ENCODE measurements around the gene FAM120B.

FAM120B gene

DNA sequence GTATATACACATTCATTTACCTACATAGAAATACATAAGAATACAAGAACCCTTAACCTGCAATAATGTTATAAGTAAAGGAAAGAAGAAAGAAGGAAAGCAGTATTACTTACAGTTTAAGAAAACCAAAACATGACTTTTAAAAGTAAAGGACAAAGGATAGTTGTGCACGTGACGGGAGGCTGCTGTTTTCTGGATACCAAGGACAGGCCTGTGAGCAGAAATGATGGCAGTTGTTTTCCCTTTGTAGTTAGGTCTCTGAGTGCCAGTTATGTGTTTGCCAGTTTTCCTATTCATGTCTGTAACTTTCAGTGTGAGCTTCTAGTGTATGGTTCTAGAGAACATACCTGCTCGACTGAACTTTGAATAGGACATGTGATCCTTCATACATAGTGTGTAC lies 54.8 kb downstream of the FAM120B start:
- Histone ChIP-seq H3K36me3 (ENCODE audit: control insufficient read depth, insufficient read depth, low read length) (peaks cover 6% of the 10 kb centered on the region), H3K4me1 (ENCODE audit: control insufficient read depth, insufficient read depth, low read length) (peaks cover 11% of the 10 kb centered on the region), H3K4me3 (ENCODE audit: low read length) (no peak overlapping the region), H3K27me3 (ENCODE audit: control insufficient read depth, insufficient read depth, low read length) (no peaks in the 10 kb centered on the region), H3K9ac (ENCODE audit: low read length) (no peak overlapping the region), H3K9me3 (ENCODE audit: control insufficient read depth, low read length) (no peaks in the 10 kb centered on the region)

DNA sequence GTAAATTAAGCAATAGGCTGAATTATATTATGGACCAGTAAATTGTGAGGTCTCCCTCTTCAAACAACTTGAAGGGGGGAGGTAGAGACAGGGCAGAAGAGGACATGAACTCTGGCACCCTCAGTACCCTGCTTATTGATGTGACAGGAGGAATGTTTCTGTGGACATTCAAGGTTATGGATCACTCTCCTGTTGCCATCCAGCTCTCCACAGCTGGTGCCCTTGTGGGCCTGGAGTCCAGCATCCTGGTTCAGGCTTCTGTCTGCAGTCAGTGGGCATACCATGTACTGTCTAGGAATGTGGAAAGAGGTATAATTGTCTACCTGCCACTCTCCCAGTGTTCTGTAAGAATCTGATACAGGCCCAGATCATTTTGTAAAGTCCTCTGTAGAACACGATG lies 55.6 kb downstream of the FAM120B start:
- H3K36me3 ChIP-seq (ENCODE audit: control insufficient read depth, insufficient read depth, low read length), result peaks cover 6% of the 10 kb centered on the region
- no peak overlapping the region for H3K4me3 ChIP-seq (ENCODE audit: low read length)
- no peaks in the 10 kb centered on the region for H3K27me3 ChIP-seq (ENCODE audit: control insufficient read depth, insufficient read depth, low read length)
- H3K4me1 ChIP-seq (ENCODE audit: control insufficient read depth, insufficient read depth, low read length), result peaks cover 16% of the 10 kb centered on the region
- H3K9me3 ChIP-seq (ENCODE audit: control insufficient read depth, low read length), result no peaks in the 10 kb centered on the region
- no peak overlapping the region for H3K9ac ChIP-seq (ENCODE audit: low read length)

DNA sequence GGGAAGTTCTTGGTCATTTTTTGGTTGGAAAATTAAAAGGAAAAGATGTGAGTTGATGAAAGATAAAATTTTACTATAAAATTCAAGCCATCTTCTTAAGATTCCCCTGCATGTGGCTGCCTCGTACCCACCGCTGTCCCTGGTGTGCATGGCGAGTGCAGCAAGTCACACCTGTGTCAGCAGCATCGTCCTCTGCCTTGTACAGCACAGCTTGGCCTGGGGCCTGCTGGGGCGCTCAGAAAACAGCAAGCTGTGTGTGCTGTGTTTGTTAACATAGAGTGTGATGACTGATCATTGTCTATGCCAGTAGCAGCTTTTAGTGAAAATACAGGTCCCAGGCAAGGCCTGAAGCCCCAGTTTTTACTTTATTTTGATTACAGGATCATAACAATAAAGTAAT lies 56.7 kb downstream of the FAM120B start:
- no peak overlapping the region for H3K9ac ChIP-seq (ENCODE audit: low read length)
- H3K9me3 ChIP-seq (ENCODE audit: control insufficient read depth, low read length), result no peaks in the 10 kb centered on the region
- peaks cover 6% of the 10 kb centered on the region for H3K36me3 ChIP-seq (ENCODE audit: control insufficient read depth, insufficient read depth, low read length)
- no peaks in the 10 kb centered on the region for H3K27me3 ChIP-seq (ENCODE audit: control insufficient read depth, insufficient read depth, low read length)
- H3K4me1 ChIP-seq (ENCODE audit: control insufficient read depth, insufficient read depth, low read length), result peaks cover 16% of the 10 kb centered on the region
- no peak overlapping the region for H3K4me3 ChIP-seq (ENCODE audit: low read length)

DNA sequence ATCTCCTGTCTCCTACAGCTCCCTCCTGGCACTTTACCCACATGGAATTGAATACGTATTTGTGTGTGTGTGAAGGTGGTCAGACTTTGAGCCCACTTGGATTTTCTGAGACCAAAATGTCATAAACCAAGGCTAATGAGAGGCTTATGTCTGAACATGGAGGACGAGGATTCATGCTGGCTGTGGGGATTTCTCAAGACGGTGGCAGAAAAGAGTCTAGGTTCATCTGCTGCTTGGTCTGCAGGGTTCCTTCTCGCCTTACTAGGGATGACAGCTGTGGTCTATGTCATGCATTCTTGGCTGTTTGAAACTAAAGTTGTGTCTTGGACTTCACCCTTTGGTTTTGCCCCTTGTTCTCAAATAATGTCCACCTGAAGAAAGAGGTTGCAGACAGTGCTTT lies 58.6 kb downstream of the FAM120B start:
- H3K27me3 ChIP-seq (ENCODE audit: control insufficient read depth, insufficient read depth, low read length), result no peaks in the 10 kb centered on the region
- no peak overlapping the region for H3K4me3 ChIP-seq (ENCODE audit: low read length)
- H3K36me3 ChIP-seq (ENCODE audit: control insufficient read depth, insufficient read depth, low read length), result peaks cover 2% of the 10 kb centered on the region
- no peaks in the 10 kb centered on the region for H3K9me3 ChIP-seq (ENCODE audit: control insufficient read depth, low read length)
- H3K9ac ChIP-seq (ENCODE audit: low read length), result no peak overlapping the region
- H3K4me1 ChIP-seq (ENCODE audit: control insufficient read depth, insufficient read depth, low read length), result peaks cover 22% of the 10 kb centered on the region

DNA sequence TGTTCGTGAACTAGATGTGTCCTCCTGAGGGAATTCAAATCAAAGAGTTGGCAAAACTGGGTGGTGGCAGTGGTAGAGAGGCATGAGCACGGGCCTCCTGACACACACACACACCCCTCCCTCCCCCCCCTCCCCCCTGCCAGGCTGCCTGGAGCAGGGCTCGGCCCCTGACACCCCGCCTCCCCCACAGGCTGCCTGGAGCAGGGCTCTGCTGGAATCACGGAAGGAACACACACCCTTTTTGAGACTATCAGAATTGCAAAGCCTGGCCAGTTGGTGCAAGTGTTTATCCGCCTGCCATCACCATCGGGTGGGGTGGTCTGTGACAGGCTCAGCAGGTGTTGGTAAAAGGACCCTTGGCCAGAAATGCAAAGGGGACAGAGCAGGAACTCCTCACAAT lies 59.0 kb downstream of the FAM120B start:
- Histone ChIP-seq H3K4me1 (ENCODE audit: control insufficient read depth, insufficient read depth, low read length) (peaks cover 22% of the 10 kb centered on the region), H3K9me3 (ENCODE audit: control insufficient read depth, low read length) (no peaks in the 10 kb centered on the region), H3K36me3 (ENCODE audit: control insufficient read depth, insufficient read depth, low read length) (no peaks in the 10 kb centered on the region), H3K4me3 (ENCODE audit: low read length) (no peak overlapping the region), H3K27me3 (ENCODE audit: control insufficient read depth, insufficient read depth, low read length) (no peaks in the 10 kb centered on the region), H3K9ac (ENCODE audit: low read length) (no peak overlapping the region)

DNA sequence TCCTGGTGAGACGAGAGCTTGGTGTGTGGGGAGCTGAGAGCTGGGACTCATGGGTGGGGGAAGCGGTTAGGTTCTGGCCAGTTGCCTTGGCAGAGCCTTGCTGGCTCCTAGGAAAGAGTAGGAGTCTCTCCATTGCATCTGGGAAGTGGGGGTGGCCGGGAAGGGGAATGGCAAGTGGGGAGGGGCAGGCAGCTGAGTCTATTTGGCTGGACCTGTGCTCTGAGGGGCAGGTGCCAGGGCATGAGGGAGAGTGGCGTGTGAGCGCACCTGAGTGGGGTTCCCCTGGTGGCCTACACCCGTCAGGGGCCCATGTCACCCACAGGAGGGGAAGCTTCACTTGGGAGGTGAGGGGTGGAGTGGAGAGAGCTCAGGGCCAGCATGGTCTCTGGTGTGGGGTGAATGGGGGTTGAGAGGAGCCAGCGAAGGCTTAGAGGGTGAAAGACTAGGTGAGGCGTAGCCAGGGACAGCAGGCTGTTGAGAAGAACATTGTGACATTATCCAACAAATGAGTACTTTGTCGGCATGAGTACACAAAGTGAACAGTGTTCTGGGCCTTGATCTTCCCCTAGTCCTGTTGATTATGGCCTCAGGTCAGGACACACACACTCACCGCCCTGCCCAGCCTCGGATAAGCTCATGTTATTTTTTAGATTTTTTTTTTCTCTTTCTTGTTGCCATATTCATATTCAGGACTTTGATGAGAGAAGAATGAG lies 59.8 kb downstream of the FAM120B start:
- Histone ChIP-seq H3K9me3 (ENCODE audit: control insufficient read depth, low read length) (no peaks in the 10 kb centered on the region), H3K36me3 (ENCODE audit: control insufficient read depth, insufficient read depth, low read length) (no peaks in the 10 kb centered on the region), H3K9ac (ENCODE audit: low read length) (no peak overlapping the region), H3K27me3 (ENCODE audit: control insufficient read depth, insufficient read depth, low read length) (no peaks in the 10 kb centered on the region), H3K4me3 (ENCODE audit: low read length) (no peak overlapping the region), H3K4me1 (ENCODE audit: control insufficient read depth, insufficient read depth, low read length) (peaks cover 22% of the 10 kb centered on the region)

DNA sequence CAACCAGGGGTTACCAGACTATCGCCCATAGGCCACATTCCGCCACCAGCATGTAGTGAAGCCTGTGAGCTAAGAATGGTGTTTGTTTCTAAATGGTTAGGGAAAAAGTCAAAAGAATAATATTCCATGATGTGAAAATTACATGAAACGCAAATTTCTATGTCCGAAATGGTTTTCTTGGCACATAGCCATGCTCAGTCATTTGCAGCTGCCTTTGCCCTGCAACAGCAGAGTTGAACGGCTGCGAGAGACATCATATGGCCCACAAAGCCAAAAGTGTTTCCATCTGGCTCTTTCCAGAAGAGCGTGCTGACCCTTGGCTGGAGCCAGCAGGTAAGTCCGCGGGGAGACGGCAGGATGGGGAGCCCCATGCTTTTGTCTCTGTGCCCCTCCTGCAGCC lies 60.7 kb downstream of the FAM120B start:
- Histone ChIP-seq H3K36me3 (ENCODE audit: control insufficient read depth, insufficient read depth, low read length) (no peaks in the 10 kb centered on the region), H3K9ac (ENCODE audit: low read length) (no peak overlapping the region), H3K9me3 (ENCODE audit: control insufficient read depth, low read length) (no peaks in the 10 kb centered on the region), H3K4me3 (ENCODE audit: low read length) (no peak overlapping the region), H3K27me3 (ENCODE audit: control insufficient read depth, insufficient read depth, low read length) (no peaks in the 10 kb centered on the region), H3K4me1 (ENCODE audit: control insufficient read depth, insufficient read depth, low read length) (peaks cover 22% of the 10 kb centered on the region)

DNA sequence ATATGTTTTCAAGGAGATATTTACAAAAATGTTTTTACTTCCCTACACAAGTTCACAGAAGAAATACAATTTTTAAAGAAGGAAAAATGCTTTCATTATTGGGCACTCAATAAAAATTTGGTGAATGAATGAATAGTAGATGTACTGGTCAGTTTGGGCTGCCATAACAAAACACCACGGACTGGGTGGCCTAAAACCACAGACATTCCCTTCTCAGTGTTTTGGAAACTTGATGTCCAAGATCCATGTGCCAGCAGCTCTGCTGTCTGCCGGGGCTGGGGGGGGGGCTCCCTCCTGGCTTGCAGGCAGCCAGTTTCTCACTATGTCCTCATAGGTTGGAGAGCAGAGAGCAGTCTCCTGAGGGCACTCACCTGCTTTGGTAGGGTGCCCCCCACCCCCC lies 62.0 kb downstream of the FAM120B start:
- Histone ChIP-seq H3K9ac (ENCODE audit: low read length) (no peak overlapping the region), H3K27me3 (ENCODE audit: control insufficient read depth, insufficient read depth, low read length) (no peaks in the 10 kb centered on the region), H3K4me3 (ENCODE audit: low read length) (no peak overlapping the region), H3K9me3 (ENCODE audit: control insufficient read depth, low read length) (no peaks in the 10 kb centered on the region), H3K36me3 (ENCODE audit: control insufficient read depth, insufficient read depth, low read length) (no peaks in the 10 kb centered on the region), H3K4me1 (ENCODE audit: control insufficient read depth, insufficient read depth, low read length) (peaks cover 22% of the 10 kb centered on the region)

DNA sequence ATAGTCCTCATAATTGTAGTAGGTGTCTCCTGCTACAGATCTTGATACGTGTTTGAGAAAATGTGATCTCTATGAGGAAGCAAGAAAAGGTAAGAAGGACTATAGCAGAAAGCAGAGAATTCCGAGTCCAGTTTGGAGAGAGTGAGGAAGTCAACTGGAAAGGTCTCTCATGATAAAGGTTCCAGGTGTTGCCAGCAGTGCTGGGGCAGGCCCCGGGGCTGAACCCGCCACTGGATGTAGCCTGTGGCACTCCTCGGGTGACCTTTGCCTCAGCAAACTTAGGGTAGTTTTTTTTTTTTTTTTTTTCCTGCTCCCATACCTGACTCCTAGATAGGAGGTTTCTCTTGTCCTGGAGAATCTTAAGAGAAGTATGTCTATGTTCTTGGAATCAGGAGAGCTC lies 62.8 kb downstream of the FAM120B start:
- Histone ChIP-seq H3K9me3 (ENCODE audit: control insufficient read depth, low read length) (no peaks in the 10 kb centered on the region), H3K4me1 (ENCODE audit: control insufficient read depth, insufficient read depth, low read length) (peaks cover 22% of the 10 kb centered on the region), H3K36me3 (ENCODE audit: control insufficient read depth, insufficient read depth, low read length) (no peaks in the 10 kb centered on the region), H3K4me3 (ENCODE audit: low read length) (no peak overlapping the region), H3K9ac (ENCODE audit: low read length) (no peak overlapping the region), H3K27me3 (ENCODE audit: control insufficient read depth, insufficient read depth, low read length) (no peaks in the 10 kb centered on the region)

DNA sequence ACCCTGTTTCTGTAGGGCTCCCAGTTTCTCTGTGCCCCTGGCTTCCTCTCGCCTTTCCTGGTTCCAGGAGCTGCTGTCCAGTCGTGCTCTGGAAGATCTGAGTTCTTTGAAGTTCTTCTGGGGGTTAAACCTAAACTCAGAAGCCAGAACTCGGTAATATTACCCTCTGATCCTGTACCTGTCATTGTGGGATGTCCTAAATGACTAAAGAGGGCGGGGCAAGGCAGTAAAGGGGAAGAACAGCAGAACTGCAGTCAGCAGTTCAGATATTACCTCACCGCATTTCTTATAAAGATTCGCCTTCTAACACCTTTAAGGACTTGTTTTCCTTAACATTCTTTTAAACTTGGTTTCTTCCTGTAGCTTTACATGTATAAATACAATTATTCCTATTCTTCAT lies 63.9 kb downstream of the FAM120B start:
- Histone ChIP-seq H3K27me3 (ENCODE audit: control insufficient read depth, insufficient read depth, low read length) (no peaks in the 10 kb centered on the region), H3K4me1 (ENCODE audit: control insufficient read depth, insufficient read depth, low read length) (peaks cover 15% of the 10 kb centered on the region), H3K9me3 (ENCODE audit: control insufficient read depth, low read length) (no peaks in the 10 kb centered on the region), H3K9ac (ENCODE audit: low read length) (no peak overlapping the region), H3K36me3 (ENCODE audit: control insufficient read depth, insufficient read depth, low read length) (no peaks in the 10 kb centered on the region), H3K4me3 (ENCODE audit: low read length) (no peak overlapping the region)

DNA sequence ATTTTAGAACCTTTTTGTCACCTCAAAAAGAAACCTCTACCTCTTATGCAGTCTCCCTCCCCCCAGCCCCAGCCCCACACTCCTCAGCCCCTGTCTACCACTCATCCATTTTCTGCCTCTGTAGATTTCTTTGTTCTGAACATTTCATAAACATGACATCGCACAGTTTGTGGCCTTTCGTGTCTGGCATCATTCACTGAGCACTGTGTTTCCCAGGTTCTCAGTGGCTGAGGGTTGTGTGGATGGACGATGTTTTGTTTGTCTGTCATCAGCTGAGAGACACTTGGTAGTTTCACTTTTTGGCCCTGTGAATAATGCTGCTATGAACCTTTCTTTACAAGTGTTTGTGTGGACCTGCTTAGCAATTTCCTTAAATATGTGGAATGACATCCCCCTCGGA lies 64.5 kb downstream of the FAM120B start:
- Histone ChIP-seq H3K4me3 (ENCODE audit: low read length) (no peak overlapping the region), H3K36me3 (ENCODE audit: control insufficient read depth, insufficient read depth, low read length) (no peaks in the 10 kb centered on the region), H3K4me1 (ENCODE audit: control insufficient read depth, insufficient read depth, low read length) (peaks cover 20% of the 10 kb centered on the region), H3K9ac (ENCODE audit: low read length) (no peak overlapping the region), H3K27me3 (ENCODE audit: control insufficient read depth, insufficient read depth, low read length) (no peaks in the 10 kb centered on the region), H3K9me3 (ENCODE audit: control insufficient read depth, low read length) (no peaks in the 10 kb centered on the region)

DNA sequence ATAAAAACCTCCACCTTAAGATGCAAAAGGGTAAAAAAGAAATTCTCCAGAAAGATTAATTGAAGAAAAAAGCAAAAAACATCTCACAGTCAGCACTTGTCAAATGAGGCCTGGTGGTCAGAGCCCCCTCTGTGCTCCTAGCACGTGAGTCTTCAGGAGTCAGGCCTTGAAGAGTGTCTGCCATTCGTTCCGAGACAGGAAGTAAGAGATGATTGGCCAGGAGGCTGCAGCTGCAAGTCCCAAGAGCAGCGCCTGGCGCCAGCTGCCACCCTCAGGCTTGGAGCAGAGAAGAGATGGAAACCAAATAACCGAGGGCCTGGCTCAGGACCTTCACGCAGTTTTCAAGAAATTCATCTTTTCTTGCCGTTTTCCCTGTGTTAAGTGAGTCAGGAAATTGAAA lies 65.0 kb downstream of the FAM120B start:
- no peaks in the 10 kb centered on the region for H3K36me3 ChIP-seq (ENCODE audit: control insufficient read depth, insufficient read depth, low read length)
- no peak overlapping the region for H3K9ac ChIP-seq (ENCODE audit: low read length)
- peaks cover 16% of the 10 kb centered on the region for H3K4me1 ChIP-seq (ENCODE audit: control insufficient read depth, insufficient read depth, low read length)
- H3K27me3 ChIP-seq (ENCODE audit: control insufficient read depth, insufficient read depth, low read length), result no peaks in the 10 kb centered on the region
- H3K9me3 ChIP-seq (ENCODE audit: control insufficient read depth, low read length), result no peaks in the 10 kb centered on the region
- H3K4me3 ChIP-seq (ENCODE audit: low read length), result no peak overlapping the region
